Measurements from ENCODE around the gene CFAP53. TPM values are rescaled to one million over a fixed set of nuclear protein-coding genes. Genes with fewer than 3 reads are reported as not detected.

The CFAP53 gene
- total and polyA plus RNA-seq, 2 of the 13 experiments (the other 11 are each of a cell fraction or from before 2014, with no cell fraction given), result 0.05 to 0.07 TPM

GRCh38 chr18:50194631-50195532, 71.4 kb downstream of the CFAP53 start, which contains the start of gene MYO5B (continued):
- TF ChIP-seq ZNF670 (CRISPR knock-in tag; IDR thresholded peaks at IDR 0.05; ENCODE audit: borderline replicate concordance), result no peak
- no peak for TF ChIP-seq KDM1A (CRISPR knock-in tag; IDR thresholded peaks at IDR 0.05)
- TF ChIP-seq HNRNPL (IDR thresholded peaks at IDR 0.05; ENCODE audit: low read depth, low read length), result no peak
- TF ChIP-seq, protein P1, sequence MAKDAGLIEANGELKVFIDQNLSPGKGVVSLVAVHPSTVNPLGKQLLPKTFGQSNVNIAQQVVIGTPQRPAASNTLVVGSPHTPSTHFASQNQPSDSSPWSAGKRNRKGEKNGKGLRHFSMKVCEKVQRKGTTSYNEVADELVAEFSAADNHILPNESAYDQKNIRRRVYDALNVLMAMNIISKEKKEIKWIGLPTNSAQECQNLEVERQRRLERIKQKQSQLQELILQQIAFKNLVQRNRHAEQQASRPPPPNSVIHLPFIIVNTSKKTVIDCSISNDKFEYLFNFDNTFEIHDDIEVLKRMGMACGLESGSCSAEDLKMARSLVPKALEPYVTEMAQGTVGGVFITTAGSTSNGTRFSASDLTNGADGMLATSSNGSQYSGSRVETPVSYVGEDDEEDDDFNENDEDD (CRISPR knock-in tag; IDR thresholded peaks at IDR 0.05; ENCODE audit: borderline replicate concordance), result peak; percentile 59
- TF ChIP-seq NR2F6 (IDR thresholded peaks at IDR 0.05), result no peak
- TF ChIP-seq NR2F6 (CRISPR knock-in tag; IDR thresholded peaks at IDR 0.05), result no peak
- TF ChIP-seq, protein P2, sequence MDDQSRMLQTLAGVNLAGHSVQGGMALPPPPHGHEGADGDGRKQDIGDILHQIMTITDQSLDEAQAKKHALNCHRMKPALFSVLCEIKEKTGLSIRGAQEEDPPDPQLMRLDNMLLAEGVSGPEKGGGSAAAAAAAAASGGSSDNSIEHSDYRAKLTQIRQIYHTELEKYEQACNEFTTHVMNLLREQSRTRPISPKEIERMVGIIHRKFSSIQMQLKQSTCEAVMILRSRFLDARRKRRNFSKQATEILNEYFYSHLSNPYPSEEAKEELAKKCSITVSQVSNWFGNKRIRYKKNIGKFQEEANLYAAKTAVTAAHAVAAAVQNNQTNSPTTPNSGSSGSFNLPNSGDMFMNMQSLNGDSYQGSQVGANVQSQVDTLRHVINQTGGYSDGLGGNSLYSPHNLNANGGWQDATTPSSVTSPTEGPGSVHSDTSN (CRISPR knock-in tag; IDR thresholded peaks at IDR 0.05; ENCODE audit: borderline replicate concordance), result no peak
- TF ChIP-seq MAZ (IDR thresholded peaks at IDR 0.05; ENCODE audit: borderline replicate concordance, low read depth, low read length), result peak; percentile 48; the same call in 1 of the 2 replicates
- TF ChIP-seq MAZ (CRISPR knock-in tag; IDR thresholded peaks at IDR 0.05; ENCODE audit: low read depth), result peak; percentile 77; the same call in 1 of the 2 replicates
- peak; percentile 71 for TF ChIP-seq ZEB1 (IDR thresholded peaks at IDR 0.05; ENCODE audit: insufficient replicate concordance, low read depth)
- TF ChIP-seq ZNF782 (CRISPR knock-in tag; IDR thresholded peaks at IDR 0.05; ENCODE audit: borderline replicate concordance), result no peak
- peak; percentile 89 for TF ChIP-seq UBTF (CRISPR knock-in tag; IDR thresholded peaks at IDR 0.05)
- TF ChIP-seq ZNF446 (CRISPR knock-in tag; IDR thresholded peaks at IDR 0.05), result peak; percentile 56; the same call in 1 of the 2 replicates
- TF ChIP-seq ZNF841 (CRISPR knock-in tag; IDR thresholded peaks at IDR 0.05; ENCODE audit: borderline replicate concordance), result 0 out of 2 replicates have a peak, but pooled peaks have one; percentile 57
- TF ChIP-seq RAD21 (CRISPR knock-in tag; IDR thresholded peaks at IDR 0.05), result peak; percentile 96
- 0 out of 2 replicates have a peak, but pooled peaks have one; percentile 18 for TF ChIP-seq ZNF776 (CRISPR knock-in tag; IDR thresholded peaks at IDR 0.05)
- peak; percentile 82 for TF ChIP-seq RBFOX2 (IDR thresholded peaks at IDR 0.05; ENCODE audit: low read depth, low read length)
- no peak for TF ChIP-seq PTBP1 (IDR thresholded peaks at IDR 0.05; ENCODE audit: low read depth, low read length, poor library complexity, severe bottlenecking)
- TF ChIP-seq ATF5 (CRISPR knock-in tag; IDR thresholded peaks at IDR 0.05; ENCODE audit: low read depth), result no peak
